Measurements from ENCODE around the gene MTG1. TPM values are rescaled to one million over a fixed set of nuclear protein-coding genes. Genes with fewer than 3 reads are reported as not detected.

The MTG1 gene
- total and polyA plus RNA-seq, 7 donors, result 14.0 to 63.6 (median 27.6) TPM

- H3K4me3 ChIP-seq, result peak overlapping the region; percentile 64 to 98 (median 80)
- no peak for DNase-seq
- WGBS, 2 donors, result 22 to 33% methylated on average over 20 of the region's 20 CpGs
- intact Hi-C loops (cut with DNase I), result loop anchor here (2.0 to 5.0 kb wide), 3 partner anchors 15 to 116 kb away; no protein-coding TSS in a partner anchor
- H3K36me3 ChIP-seq, result peaks cover 0 to 10% (median 0%) of the 10 kb centered on the region in 4 donors
- H3K27ac ChIP-seq, result peak overlapping the region; percentile 83 to 93 (median 86)
- H3K27me3 ChIP-seq, result no peaks in the 10 kb centered on the region
- H3K9me3 ChIP-seq, result no peaks in the 10 kb centered on the region
- no peak for TF ChIP-seq EP300 (IDR thresholded peaks at IDR 0.05)
- no peak for TF ChIP-seq CTCF (IDR thresholded peaks at IDR 0.05)
- no peak for TF ChIP-seq POLR2A (IDR thresholded peaks at IDR 0.05)
- no peak for TF ChIP-seq POLR2AphosphoS5 (IDR thresholded peaks at IDR 0.05)
- peaks cover 0 to 32% (median 24%) of the 10 kb centered on the region in 4 donors for H3K4me1 ChIP-seq
Measured at GRCh38 chr10:133377818-133378250, 16.1 kb upstream of the MTG1 start.

- Histone ChIP-seq H3K27me3 (no peaks in the 10 kb centered on the region), H3K4me1 (peaks cover 0 to 32% (median 24%) of the 10 kb centered on the region in 4 donors), H3K9me3 (no peaks in the 10 kb centered on the region), H3K36me3 (peaks cover 0 to 10% (median 0%) of the 10 kb centered on the region in 4 donors), H3K27ac (peak overlapping the region; percentile 83 to 93 (median 86)), H3K4me3 (peak overlapping the region; percentile 64 to 98 (median 80))
- peak; percentile 81 for DNase-seq
- 0 to 1% methylated on average over 83 to 84 of the region's 90 CpGs for WGBS, 2 donors
- intact Hi-C loops (cut with DNase I), result loop anchor here (2.0 to 5.0 kb wide), 3 partner anchors 14 to 116 kb away; no protein-coding TSS in a partner anchor
- TF ChIP-seq EP300 (IDR thresholded peaks at IDR 0.05) (no peak), POLR2AphosphoS5 (IDR thresholded peaks at IDR 0.05) (peak in 3 of 4 donors; percentile 4 to 78 (median 72)), CTCF (IDR thresholded peaks at IDR 0.05) (no peak), POLR2A (IDR thresholded peaks at IDR 0.05) (peak in 1 of 2 donors; percentile 34)
Measured at GRCh38 chr10:133378251-133379096, 15.5 kb upstream of the MTG1 start.

GRCh38 chr10:133379152-133379800, 14.7 kb upstream of the MTG1 start, which contains the start of gene PAOX:
Gene PAOX (plus strand): TSS chr10:133379262. CDS start chr10:133379317, 55 bp downstream.
- H3K4me3 ChIP-seq, result peak within 1 kb of the TSS; percentile 64 to 98 (median 80)
- peaks cover 0 to 25% (median 19%) of the 10 kb centered on the region in 4 donors for H3K4me1 ChIP-seq
- peaks cover 0 to 16% (median 0%) of the 10 kb centered on the region in 4 donors for H3K36me3 ChIP-seq
- no peaks in the 10 kb centered on the region for H3K9me3 ChIP-seq
- H3K27me3 ChIP-seq, result no peaks in the 10 kb centered on the region
- intact Hi-C loops (cut with DNase I), result loop anchor here (2.0 to 5.0 kb wide), 3 partner anchors 14 to 117 kb away; no protein-coding TSS in a partner anchor
- DNase-seq, result peak; percentile 88
- TF ChIP-seq POLR2AphosphoS5 (IDR thresholded peaks at IDR 0.05), result peak in 2 of 4 donors; percentile 28 to 77
- TF ChIP-seq CTCF (IDR thresholded peaks at IDR 0.05), result no peak
- TF ChIP-seq POLR2A (IDR thresholded peaks at IDR 0.05), result no peak
- TF ChIP-seq EP300 (IDR thresholded peaks at IDR 0.05), result no peak
- WGBS, 2 donors, result 3 to 4% methylated on average over 67 to 69 of the region's 78 CpGs
- peak within 1 kb of the TSS; percentile 83 to 93 (median 86) for H3K27ac ChIP-seq

- peak overlapping the region; percentile 78 to 86 (median 82) for H3K27ac ChIP-seq
Measured at GRCh38 chr10:133379801-133380666, 13.9 kb upstream of the MTG1 start.

More at GRCh38 chr10:133379801-133380666, 13.9 kb upstream of the MTG1 start:
- no peaks in the 10 kb centered on the region for H3K27me3 ChIP-seq
- peak overlapping the region; percentile 61 to 98 (median 80) for H3K4me3 ChIP-seq
- intact Hi-C loops (cut with DNase I), result loop anchor here (2.0 to 5.0 kb wide), 3 partner anchors 13 to 118 kb away; no protein-coding TSS in a partner anchor
- H3K4me1 ChIP-seq, result peaks cover 0 to 23% (median 17%) of the 10 kb centered on the region in 4 donors
- no peak for DNase-seq
- TF ChIP-seq EP300 (IDR thresholded peaks at IDR 0.05) (no peak), CTCF (IDR thresholded peaks at IDR 0.05) (no peak), POLR2A (IDR thresholded peaks at IDR 0.05) (no peak), POLR2AphosphoS5 (IDR thresholded peaks at IDR 0.05) (no peak)
- H3K9me3 ChIP-seq, result no peaks in the 10 kb centered on the region
- peaks cover 0 to 22% (median 0%) of the 10 kb centered on the region in 4 donors for H3K36me3 ChIP-seq
- WGBS, 2 donors, result 92% methylated on average over 36 of the region's 36 CpGs

All from sigmoid colon (tissue), 7 donors.